D721Med (cell line): ENCODE measurements around the gene ATP6V1E1.

Experiments used
- DNase-seq: peaks from one replicate; pipeline ENCODE4 v3.0.0; 2011; ENCODE audit warnings: low spot score; ENCODE audit not compliant: insufficient read length
- FAIRE-seq: peaks from 2 replicates; lab custom pipeline; 2011; peaks lifted over from hg19 to GRCh38; lab: Jason Lieb, UNC
- TF ChIP-seq, protein P1 (sequence below): IDR thresholded peaks from 2 replicates; pipeline ENCODE4 v1.5.1; 2012; ENCODE audit warnings: mild to moderate bottlenecking, control low read depth; ENCODE audit not compliant: insufficient read depth; ENCODE audit errors: missing control alignments

ATP6V1E1 gene

DNA sequence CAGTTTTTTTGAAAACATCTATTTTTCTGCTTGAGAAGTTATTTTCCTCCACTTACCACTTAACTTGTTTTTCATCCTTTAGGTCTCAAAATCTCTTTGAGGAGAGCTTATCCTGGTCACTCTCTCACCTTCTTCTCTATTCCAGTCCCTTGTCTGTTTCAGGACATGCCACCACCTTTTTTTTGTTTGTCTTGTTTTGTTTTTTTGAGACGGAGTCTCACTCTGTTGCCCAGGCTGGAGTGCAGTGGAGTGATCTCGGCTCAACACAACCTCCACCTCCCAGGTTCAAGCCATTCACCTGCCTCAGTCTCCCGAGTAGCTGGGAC lies 5.4 kb upstream of the ATP6V1E1 start:
- FAIRE-seq (no peak), DNase-seq (no peak)
- TF ChIP-seq, protein P1, sequence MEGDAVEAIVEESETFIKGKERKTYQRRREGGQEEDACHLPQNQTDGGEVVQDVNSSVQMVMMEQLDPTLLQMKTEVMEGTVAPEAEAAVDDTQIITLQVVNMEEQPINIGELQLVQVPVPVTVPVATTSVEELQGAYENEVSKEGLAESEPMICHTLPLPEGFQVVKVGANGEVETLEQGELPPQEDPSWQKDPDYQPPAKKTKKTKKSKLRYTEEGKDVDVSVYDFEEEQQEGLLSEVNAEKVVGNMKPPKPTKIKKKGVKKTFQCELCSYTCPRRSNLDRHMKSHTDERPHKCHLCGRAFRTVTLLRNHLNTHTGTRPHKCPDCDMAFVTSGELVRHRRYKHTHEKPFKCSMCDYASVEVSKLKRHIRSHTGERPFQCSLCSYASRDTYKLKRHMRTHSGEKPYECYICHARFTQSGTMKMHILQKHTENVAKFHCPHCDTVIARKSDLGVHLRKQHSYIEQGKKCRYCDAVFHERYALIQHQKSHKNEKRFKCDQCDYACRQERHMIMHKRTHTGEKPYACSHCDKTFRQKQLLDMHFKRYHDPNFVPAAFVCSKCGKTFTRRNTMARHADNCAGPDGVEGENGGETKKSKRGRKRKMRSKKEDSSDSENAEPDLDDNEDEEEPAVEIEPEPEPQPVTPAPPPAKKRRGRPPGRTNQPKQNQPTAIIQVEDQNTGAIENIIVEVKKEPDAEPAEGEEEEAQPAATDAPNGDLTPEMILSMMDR: no peak

GRCh38 chr22:17633217-17633997 lies 4.9 kb upstream of the ATP6V1E1 start:
- FAIRE-seq (no peak), DNase-seq (no peak)
- TF ChIP-seq, protein P1: no peak

GRCh38 chr22:17631076-17631565 lies 2.6 kb upstream of the ATP6V1E1 start:
- FAIRE-seq (no peak), DNase-seq (no peak)
- TF ChIP-seq, protein P1: no peak

- no peak for FAIRE-seq
- no peak for DNase-seq
- TF ChIP-seq, protein P1: no peak
These were observed 1.1 kb upstream of the ATP6V1E1 start for GRCh38 chr22:17629641-17630040.

GRCh38 chr22:17629173-17629489 lies 582 bp upstream of the ATP6V1E1 start:
- DNase-seq (no peak), FAIRE-seq (no peak)
- TF ChIP-seq, protein P1: no peak

- DNase-seq (no peak), FAIRE-seq (no peak)
- TF ChIP-seq, protein P1: no peak
These were observed 566 bp downstream of the ATP6V1E1 start for GRCh38 chr22:17627961-17628405.

DNA sequence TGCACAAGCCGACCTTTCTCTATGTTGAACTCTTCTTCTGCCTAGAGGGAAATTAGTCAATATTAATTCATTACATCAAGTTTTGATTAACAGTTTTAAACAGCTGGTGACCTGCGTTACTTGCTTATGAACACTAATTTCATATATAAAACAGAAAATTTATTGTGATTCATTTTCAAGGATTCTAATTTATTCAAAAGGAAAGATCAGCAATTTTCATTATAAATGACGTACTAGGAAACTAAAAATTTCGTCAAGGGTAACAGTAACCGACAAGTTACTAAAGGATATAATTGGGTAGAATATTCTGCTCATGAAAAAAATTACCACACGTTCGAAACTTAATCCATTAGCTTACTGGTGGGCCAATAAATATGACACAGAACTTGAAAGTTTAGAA lies 15.3 kb downstream of the ATP6V1E1 start:
- no peak for DNase-seq
- FAIRE-seq: no peak
- TF ChIP-seq, protein P1: no peak
